ENCODE measurements around the gene ARHGAP21.

The ARHGAP21 gene

DNA sequence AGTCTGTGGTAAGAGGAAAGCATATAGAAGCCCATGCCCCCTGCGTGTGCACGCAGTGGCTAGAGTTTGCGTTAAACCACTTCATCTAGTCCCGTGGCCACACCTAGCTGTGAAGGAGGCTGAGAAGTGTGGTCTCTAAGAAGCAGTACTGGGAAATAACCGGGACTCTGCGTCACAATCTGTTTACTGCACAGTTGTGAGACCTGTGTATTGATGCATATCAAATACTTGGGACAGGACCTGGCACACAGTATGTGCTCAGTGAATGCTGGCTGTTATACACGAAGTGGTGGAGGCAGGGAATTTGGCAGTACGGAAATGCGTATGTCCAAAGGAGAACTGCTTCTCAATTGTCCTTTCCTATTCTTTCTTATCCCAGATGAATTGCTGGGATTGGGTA, 149.5 kb downstream of the ARHGAP21 start:
- Histone ChIP-seq H3K4me3 (ENCODE audit: low read length) (no peak overlapping the region), H3K36me3 (ENCODE audit: control insufficient read depth, low read length) (no peaks in the 10 kb centered on the region), H3K9me2 (replicated peaks; ENCODE audit: control insufficient read depth, low read length) (no peaks in the 10 kb centered on the region), H4K20me1 (ENCODE audit: control insufficient read depth, insufficient read depth, low read depth, low read length) (no peaks in the 10 kb centered on the region), H3K27me3 (ENCODE audit: control insufficient read depth, low read length) (peaks cover 3% of the 10 kb centered on the region; the same call in 1 of the 2 replicates), H3K4me1 (ENCODE audit: control insufficient read depth, low read length) (peaks cover 12% of the 10 kb centered on the region; the same call in 1 of the 2 replicates), H3K27ac (ENCODE audit: low read depth, low read length) (no peak overlapping the region), H3K79me2 (ENCODE audit: control insufficient read depth, low read length) (no peaks in the 10 kb centered on the region), H3F3A (ENCODE audit: control insufficient read depth, insufficient read depth) (no peaks in the 10 kb centered on the region), H3K4me2 (ENCODE audit: low read length) (no peak overlapping the region), H3K9me3 (ENCODE audit: control insufficient read depth, insufficient read depth, low read length) (no peaks in the 10 kb centered on the region)
- TF ChIP-seq, protein P1, sequence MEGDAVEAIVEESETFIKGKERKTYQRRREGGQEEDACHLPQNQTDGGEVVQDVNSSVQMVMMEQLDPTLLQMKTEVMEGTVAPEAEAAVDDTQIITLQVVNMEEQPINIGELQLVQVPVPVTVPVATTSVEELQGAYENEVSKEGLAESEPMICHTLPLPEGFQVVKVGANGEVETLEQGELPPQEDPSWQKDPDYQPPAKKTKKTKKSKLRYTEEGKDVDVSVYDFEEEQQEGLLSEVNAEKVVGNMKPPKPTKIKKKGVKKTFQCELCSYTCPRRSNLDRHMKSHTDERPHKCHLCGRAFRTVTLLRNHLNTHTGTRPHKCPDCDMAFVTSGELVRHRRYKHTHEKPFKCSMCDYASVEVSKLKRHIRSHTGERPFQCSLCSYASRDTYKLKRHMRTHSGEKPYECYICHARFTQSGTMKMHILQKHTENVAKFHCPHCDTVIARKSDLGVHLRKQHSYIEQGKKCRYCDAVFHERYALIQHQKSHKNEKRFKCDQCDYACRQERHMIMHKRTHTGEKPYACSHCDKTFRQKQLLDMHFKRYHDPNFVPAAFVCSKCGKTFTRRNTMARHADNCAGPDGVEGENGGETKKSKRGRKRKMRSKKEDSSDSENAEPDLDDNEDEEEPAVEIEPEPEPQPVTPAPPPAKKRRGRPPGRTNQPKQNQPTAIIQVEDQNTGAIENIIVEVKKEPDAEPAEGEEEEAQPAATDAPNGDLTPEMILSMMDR (IDR thresholded peaks at IDR 0.05; ENCODE audit: low read depth, low read length, poor library complexity, severe bottlenecking), result no peak
- no peak for TF ChIP-seq EZH2phosphoT487 (IDR thresholded peaks at IDR 0.05; ENCODE audit: borderline replicate concordance, low read length)

DNA sequence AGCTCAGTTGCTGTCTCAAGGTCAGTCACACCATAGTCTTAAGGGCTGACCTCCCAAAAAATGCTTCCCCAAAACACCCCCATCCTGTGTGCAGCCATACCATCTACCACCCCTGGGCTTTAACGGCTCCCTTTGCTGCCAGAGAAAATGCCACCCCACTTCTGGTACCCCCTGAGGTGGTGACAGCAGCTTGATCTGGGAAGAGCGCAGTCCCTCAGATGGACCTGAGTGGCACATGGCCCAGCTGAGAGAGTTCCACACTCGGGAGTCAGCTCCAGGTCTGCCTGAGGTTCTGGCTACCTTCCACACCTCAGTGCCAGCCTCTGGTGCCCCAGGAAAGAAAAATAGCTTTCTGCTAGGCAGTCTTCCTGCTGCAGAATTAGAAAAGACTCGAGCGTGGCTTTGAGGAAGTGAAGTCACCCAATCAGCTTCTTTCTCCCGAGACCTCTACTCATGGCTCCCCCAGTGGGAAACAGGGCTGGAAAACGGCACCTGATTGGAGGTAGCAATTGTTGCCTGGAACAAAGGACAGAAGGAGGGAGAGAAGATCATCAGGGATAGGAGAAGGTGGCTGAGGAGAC, 151.7 kb downstream of the ARHGAP21 start:
- peaks cover 3% of the 10 kb centered on the region; the same call in 1 of the 2 replicates for H3K27me3 ChIP-seq (ENCODE audit: control insufficient read depth, low read length)
- H3K4me1 ChIP-seq (ENCODE audit: control insufficient read depth, low read length), result peaks cover 12% of the 10 kb centered on the region; the same call in 1 of the 2 replicates
- H3F3A ChIP-seq (ENCODE audit: control insufficient read depth, insufficient read depth), result no peaks in the 10 kb centered on the region
- no peak overlapping the region for H3K4me3 ChIP-seq (ENCODE audit: low read length)
- no peaks in the 10 kb centered on the region for H3K79me2 ChIP-seq (ENCODE audit: control insufficient read depth, low read length)
- TF ChIP-seq EZH2phosphoT487 (IDR thresholded peaks at IDR 0.05; ENCODE audit: borderline replicate concordance, low read length), result no peak
- TF ChIP-seq, protein P1 (IDR thresholded peaks at IDR 0.05; ENCODE audit: low read depth, low read length, poor library complexity, severe bottlenecking), result no peak
- no peaks in the 10 kb centered on the region for H3K9me2 ChIP-seq (replicated peaks; ENCODE audit: control insufficient read depth, low read length)
- no peak overlapping the region for H3K4me2 ChIP-seq (ENCODE audit: low read length)
- no peak overlapping the region for H3K27ac ChIP-seq (ENCODE audit: low read depth, low read length)
- H3K36me3 ChIP-seq (ENCODE audit: control insufficient read depth, low read length), result no peaks in the 10 kb centered on the region
- H4K20me1 ChIP-seq (ENCODE audit: control insufficient read depth, insufficient read depth, low read depth, low read length), result no peaks in the 10 kb centered on the region
- no peaks in the 10 kb centered on the region for H3K9me3 ChIP-seq (ENCODE audit: control insufficient read depth, insufficient read depth, low read length)

DNA sequence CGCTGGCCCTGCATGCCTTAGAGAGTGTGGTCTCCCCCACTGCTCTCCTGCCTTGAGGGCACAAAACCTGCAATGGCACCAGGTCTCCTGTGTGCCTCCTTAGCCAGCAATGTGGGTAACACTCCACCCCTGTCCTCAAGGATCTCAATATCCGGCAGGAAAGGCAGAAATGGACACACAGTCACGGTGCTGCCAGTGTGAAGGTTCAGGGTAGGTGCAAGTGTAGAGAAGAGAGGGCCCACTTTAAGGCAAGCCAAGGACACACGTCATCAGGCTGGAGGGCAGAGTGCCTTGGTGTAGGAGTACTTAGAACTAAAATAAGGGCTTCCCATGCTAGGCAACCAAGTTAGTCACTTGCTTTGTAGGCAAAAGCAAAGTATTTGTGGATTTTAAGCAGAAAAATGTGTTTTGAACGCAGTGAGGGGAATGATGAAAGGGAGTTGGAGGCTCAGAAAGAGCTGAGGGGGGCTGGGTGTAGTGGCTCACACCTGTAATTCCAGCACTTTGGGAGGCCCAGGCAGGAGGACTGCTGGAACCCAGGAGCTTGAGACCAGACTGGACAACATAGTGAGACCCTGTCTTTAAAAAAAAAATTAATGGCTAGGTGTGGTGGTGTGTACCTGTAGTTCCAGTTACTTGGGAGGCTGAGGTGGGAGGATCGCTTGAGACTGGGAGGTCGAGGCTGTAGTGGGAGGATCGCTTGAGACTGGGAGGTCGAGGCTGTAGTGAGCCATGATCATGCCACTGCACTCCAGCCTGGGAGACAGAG, 152.8 kb downstream of the ARHGAP21 start:
- Histone ChIP-seq H3K4me1 (ENCODE audit: control insufficient read depth, low read length) (peaks cover 2% of the 10 kb centered on the region; the same call in 1 of the 2 replicates), H3K36me3 (ENCODE audit: control insufficient read depth, low read length) (no peaks in the 10 kb centered on the region), H3F3A (ENCODE audit: control insufficient read depth, insufficient read depth) (no peaks in the 10 kb centered on the region), H3K9me3 (ENCODE audit: control insufficient read depth, insufficient read depth, low read length) (no peaks in the 10 kb centered on the region), H3K79me2 (ENCODE audit: control insufficient read depth, low read length) (no peaks in the 10 kb centered on the region), H4K20me1 (ENCODE audit: control insufficient read depth, insufficient read depth, low read depth, low read length) (no peaks in the 10 kb centered on the region), H3K27me3 (ENCODE audit: control insufficient read depth, low read length) (peaks cover 3% of the 10 kb centered on the region; the same call in 1 of the 2 replicates), H3K27ac (ENCODE audit: low read depth, low read length) (no peak overlapping the region), H3K4me3 (ENCODE audit: low read length) (no peak overlapping the region), H3K9me2 (replicated peaks; ENCODE audit: control insufficient read depth, low read length) (no peaks in the 10 kb centered on the region), H3K4me2 (ENCODE audit: low read length) (no peak overlapping the region)
- no peak for TF ChIP-seq EZH2phosphoT487 (IDR thresholded peaks at IDR 0.05; ENCODE audit: borderline replicate concordance, low read length)
- TF ChIP-seq, protein P1 (IDR thresholded peaks at IDR 0.05; ENCODE audit: low read depth, low read length, poor library complexity, severe bottlenecking), result no peak

All from DOHH2 (cell line).